Stimulated activated CD4-positive, alpha-beta T cell treated with anti-CD3 and anti-CD28 coated beads, TNF-alpha, amount 100 ng/mL, for 48 hours (primary cell): ENCODE data around the gene C2orf92.

Source experiments
- DNase-seq, 3 donors: peaks; one replicate each; pipeline ENCODE4 v3.0.0-alpha.2; 2020; ENCODE audit warnings: low read depth in 3 of 3

The C2orf92 gene

GRCh38 chr2:97730245-97730644, 60.7 kb downstream of the C2orf92 start:
- no peak for DNase-seq

DNA sequence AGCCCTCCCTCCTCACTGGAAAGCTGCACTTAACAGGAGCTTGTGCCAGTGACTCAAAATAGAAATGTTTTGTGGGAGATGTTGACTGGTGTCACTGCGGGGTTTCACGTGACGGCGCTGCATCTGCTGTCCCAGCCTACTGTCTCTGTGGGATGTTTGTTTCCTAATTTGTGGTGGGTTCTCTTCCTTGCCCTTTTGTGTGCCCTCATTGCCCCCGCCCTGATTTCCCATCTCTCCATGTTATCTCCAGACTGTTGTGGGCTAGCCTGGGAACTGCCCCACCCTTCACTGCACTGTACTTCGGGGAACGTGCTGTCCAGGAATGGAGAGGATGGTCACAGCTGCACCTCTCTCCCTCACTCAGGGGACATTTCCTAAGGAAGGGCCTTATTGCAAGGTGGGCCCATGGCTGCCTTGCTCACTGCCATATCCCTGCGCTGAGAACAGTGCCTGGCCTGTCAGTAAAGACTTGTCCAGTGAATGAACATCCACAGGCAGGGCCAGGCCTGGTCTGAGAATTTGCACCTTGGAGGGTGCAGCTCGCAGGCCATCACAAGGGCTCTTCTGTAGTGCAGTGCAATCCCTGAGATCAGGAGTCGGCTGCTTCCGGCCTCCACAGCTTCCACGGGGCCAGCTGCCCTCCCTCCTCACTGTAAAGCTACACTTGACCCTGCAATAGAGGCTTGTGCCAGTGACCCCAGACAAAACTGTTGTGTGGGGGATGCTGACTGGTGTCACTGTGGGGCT, 61.9 kb downstream of the C2orf92 start:
- DNase-seq = no peak

DNA sequence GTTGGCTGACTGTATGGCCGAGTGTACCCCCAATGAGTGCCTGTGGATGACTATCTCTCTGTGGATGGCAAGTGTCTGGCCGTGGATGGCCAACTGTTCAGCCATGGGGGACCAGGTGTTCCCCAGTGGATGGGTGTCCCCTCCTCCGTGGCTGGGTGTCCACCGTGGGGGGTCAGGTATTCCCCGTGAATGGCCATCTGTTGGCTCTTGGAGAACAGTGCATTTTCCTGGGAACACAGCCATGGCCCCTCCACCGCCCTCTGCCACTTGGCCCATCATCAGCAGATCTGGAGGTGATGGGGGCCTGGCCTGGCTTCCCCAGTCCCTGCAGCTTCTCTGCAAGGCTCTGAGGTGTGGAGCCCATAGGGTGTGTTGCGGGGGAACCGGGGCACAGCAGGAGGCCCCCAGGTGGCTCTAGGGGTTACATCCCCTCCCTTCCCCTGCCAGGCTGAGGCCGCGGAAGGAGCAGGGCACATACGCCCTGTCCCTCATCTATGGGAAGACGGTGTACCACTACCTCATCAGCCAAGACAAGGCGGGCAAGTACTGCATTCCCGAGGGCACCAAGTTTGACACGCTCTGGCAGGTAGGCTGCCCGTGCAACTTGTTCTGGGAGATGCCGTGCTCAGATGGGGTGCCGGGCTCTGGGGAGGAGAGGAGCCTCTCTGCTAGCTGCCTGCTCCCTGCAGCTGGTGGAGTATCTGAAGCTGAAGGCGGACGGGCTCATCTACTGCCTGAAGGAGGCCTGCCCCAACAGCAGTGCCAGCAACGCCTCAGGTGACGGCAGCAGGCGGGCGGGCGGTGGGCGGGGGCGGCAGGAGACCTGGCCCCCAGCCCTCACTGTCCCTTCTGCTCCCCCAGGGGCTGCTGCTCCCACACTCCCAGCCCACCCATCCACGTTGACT, 63.2 kb downstream of the C2orf92 start:
- no peak for DNase-seq

- no peak for DNase-seq
These were observed 64.0 kb downstream of the C2orf92 start for GRCh38 chr2:97733341-97734035.

DNA sequence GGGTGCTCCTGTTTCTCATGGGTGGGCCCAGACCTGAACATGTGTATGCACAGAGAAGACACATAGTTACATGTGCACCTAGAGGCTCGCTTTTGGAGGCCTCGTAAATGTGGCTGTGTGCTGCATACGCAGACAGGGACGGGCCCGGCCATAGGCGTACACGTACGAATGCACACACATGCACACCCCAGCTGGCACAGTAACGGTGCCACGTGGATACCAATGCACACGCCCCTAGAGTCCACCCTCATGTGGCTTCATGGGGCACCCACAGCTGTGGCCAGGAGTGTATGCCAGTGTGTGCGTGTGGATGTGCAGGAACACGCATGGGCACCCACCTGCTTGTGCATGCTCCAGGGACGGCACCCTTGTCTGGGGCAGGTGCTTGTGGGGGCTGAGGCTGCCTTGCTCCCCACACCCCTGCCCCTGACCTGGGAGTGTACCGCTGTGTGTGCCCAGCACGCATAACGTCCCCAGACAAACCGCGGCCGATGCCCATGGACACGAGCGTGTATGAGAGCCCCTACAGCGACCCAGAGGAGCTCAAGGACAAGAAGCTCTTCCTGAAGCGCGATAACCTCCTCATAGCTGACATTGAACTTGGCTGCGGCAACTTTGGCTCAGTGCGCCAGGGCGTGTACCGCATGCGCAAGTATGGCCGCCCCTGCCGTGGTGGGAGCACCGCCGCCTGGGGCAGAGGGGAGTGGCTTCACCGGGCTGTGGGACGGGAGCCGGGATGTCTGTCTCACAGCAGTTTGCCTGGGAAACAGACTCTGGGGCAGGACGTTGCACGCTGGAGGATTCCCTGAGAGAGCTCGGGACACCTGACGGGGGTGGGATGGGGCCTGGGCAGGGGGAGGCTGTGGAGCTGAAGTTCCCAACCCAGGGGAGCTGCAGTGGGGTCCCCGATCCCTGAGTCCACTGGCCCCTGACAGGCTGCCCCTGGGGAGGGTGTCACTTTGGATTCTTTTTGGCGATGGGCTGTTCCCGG, 64.8 kb downstream of the C2orf92 start:
- DNase-seq = no peak

DNA sequence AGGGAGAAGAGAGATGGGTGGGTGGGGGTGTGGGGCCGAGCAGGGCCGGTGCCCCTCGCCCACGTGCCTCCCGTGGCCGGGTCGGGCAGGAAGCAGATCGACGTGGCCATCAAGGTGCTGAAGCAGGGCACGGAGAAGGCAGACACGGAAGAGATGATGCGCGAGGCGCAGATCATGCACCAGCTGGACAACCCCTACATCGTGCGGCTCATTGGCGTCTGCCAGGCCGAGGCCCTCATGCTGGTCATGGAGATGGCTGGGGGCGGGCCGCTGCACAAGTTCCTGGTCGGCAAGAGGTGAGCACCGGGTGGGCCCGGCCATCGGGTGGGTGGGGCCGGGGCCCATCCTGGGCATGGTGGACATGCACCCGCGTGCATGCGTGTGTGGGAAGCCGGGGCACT, 65.6 kb downstream of the C2orf92 start:
- no peak for DNase-seq

GRCh38 chr2:97736185-97736584, 66.7 kb downstream of the C2orf92 start:
- DNase-seq = no peak

DNA sequence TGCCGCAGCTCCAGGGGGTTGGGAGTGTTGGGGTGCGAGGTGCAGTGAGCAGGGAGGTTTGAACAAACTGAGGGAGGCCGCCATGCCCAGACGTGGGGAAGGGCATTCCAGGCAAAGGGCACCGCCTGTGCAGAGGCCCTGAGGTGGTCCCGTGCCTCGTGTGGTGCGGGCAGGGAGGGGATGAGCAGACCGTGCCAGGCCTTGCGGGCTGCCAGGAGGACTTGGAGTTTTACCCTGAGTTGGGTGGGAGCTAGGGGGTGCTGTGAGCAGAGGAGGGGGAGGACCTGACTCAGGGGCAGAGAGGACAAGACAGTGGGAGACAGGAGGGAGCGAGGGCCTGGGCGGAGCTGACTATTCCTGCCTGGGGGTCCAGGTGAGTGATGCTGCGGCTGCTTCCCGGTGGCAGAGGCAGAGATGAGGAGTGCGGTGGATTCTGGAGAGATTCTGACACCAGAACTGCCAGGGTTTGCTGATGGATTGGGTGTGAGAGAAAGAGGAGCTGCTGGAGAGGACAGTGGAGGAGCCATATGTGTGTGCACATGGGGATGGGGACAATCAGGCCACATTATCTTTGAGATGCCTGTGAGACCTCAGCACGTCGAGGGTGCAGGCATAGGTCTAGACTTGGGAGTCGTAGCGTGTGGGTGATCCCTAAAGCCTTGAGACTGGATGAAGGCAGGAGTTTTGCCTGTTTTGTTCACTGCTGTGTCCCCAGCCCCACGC, 67.3 kb downstream of the C2orf92 start:
- no peak for DNase-seq

DNA sequence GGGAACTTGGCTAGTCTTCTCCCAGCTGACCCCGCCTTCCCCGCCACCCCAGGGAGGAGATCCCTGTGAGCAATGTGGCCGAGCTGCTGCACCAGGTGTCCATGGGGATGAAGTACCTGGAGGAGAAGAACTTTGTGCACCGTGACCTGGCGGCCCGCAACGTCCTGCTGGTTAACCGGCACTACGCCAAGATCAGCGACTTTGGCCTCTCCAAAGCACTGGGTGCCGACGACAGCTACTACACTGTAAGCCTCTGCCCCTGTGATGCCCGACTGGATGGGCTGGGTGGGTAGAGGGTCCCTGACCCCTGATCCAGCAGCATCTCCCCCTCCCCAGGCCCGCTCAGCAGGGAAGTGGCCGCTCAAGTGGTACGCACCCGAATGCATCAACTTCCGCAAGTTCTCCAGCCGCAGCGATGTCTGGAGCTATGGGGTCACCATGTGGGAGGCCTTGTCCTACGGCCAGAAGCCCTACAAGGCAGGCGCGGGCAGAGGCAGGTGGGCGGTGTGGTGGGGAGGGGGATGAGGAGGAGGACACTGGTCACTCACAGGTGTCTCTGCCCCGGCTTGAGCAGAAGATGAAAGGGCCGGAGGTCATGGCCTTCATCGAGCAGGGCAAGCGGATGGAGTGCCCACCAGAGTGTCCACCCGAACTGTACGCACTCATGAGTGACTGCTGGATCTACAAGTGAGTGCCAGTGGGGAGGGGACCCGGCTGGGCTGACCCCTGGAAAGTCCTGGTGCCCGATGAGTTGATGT, 68.1 kb downstream of the C2orf92 start:
- DNase-seq = no peak

DNA sequence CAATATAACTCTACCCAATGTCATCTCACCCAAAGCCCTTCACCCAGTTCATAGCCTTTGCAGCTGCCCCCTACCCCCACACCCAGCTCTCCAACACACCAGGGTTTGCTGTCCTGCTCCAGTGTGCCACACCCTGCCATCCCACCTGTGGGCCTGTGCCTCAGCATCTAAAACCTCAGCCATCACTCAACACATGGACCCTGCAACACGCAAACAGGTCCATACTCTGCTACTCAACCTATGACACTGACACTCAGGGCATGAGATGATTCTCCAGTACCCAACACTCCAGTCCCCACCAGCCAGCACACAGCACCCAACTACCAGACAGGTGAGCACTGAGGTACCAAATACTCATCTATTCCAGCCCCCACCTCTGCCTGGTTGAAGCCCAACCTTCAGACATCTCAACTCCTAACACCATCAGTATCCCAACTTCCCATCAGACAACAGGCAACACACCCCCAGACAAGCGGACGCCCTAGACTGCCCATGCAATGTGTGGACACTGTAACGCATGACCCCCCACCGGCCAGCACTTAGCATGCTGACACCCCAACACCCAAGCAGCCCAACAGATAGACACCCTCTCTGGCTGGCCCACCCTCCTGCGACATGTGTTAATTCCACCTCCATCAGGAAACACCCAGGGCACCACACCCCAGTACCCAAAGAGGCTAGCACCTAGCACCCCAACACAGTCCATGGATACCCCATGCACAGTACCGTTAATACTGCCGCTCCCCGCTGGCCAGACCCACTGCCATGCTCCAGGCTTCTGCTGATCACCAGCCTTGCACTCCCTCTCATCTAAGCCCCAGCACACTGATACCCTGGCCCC, 68.9 kb downstream of the C2orf92 start:
- DNase-seq = no peak

DNA sequence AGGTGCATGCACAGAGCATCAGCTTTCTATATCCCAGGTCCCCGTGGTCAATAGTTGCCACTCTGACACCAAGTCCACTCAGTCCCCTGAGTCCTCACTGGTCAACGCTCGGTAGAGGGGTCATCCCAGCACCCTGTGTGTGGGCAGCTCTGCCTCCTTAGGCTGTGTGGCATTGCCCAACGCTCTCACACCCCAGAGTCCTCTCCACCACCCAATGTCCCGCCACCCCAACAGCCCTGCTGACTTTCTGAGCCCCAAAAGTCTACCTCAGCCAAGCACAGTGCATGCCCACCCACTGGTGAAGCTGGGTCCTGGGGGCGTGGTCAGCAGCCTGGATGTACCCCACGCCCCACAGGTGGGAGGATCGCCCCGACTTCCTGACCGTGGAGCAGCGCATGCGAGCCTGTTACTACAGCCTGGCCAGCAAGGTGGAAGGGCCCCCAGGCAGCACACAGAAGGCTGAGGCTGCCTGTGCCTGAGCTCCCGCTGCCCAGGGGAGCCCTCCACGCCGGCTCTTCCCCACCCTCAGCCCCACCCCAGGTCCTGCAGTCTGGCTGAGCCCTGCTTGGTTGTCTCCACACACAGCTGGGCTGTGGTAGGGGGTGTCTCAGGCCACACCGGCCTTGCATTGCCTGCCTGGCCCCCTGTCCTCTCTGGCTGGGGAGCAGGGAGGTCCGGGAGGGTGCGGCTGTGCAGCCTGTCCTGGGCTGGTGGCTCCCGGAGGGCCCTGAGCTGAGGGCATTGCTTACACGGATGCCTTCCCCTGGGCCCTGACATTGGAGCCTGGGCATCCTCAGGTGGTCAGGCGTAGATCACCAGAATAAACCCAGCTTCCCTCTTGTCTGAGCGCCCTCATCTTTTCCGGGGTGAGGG, 69.7 kb downstream of the C2orf92 start:
- no peak for DNase-seq

- no peak for DNase-seq
These were observed 70.4 kb downstream of the C2orf92 start for GRCh38 chr2:97739893-97740245.

DNA sequence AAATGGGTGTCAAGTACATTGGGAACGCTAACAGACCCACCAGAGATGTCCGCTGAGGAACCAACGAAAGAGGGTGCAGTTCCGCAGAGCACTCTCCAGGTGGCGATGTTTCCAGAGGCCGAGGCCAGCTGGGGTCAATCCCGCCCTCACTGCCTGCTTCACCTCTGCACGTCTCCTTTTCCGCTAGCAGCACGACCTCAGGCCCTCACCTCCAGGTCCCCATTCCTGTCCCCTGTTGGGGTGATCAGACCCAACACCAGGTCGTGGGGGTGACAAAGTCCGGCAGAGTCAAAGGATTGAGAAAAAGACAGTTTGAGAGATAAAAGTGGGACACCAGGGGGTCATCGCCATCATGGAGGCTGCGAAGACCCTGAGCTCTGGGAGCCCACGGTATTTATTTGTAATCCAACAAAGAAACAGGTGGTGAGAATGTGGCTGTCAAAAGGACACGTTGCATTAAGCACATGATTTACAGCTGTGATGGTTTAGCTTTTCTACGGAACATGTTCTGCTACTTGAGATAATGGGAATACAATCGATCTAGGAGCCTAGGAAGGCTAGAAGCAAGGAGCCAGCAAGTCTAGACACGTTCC, 71.2 kb downstream of the C2orf92 start:
- peak in 1 of 3 donors; percentile 39 for DNase-seq

DNA sequence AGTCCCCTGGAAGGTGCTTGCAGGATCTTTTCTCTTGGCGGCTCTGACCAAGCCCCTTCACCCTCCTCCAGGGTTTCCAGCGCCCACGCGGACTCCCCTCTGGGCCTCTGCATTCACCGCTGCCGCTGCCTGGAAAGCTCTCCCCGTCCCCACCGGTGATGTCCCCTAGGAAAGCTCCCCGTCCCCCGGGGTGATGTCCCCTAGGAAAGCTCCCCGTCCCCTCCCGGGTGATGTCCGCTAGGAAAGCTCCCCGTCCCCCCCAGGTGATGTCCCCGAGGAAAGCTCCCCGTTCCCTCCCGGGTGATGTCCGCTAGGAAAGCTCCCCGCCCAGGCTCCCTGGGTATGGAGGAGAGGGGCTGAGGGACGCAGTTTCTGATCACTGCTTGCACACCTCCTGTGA, 71.7 kb downstream of the C2orf92 start:
- DNase-seq = no peak

- DNase-seq = no peak
These were observed 72.2 kb downstream of the C2orf92 start for GRCh38 chr2:97741686-97742085.

DNA sequence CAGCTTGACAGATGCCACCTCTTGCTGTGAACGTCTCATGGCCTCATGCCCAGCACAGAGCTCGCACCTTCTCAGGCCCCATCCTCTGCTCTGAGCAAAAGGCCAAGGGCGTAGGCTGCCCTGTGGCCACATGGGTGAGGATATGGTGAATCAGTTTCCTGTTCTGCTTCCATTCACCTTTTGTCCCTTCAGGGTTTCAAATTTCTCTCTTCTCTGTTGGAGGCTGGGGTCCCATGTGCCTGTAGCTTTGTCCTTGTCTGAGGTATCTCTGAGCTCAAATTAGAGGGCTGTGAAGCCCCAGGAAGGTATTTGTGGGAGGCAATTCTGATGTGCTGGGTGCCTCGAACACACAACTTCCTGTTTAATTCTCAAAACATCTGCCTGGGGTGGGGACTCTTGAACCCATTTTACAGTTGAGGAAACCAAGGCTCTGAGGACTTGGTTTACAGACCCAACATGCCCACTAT, 72.9 kb downstream of the C2orf92 start:
- no peak for DNase-seq

GRCh38 chr2:97743913-97744312, 74.4 kb downstream of the C2orf92 start:
- no peak for DNase-seq
